ENCODE measurements around the gene SLC29A3. TPM values are rescaled to one million over a fixed set of nuclear protein-coding genes. Genes with fewer than 3 reads are reported as not detected.
"Not testable (repeated sequence)": the region's sequence is repeated elsewhere in the genome, so short reads cannot be mapped to it uniquely, and the experiment has no call there.

Gene SLC29A3
- polyA plus RNA-seq, 1 experiment = 7.2 TPM

DNA sequence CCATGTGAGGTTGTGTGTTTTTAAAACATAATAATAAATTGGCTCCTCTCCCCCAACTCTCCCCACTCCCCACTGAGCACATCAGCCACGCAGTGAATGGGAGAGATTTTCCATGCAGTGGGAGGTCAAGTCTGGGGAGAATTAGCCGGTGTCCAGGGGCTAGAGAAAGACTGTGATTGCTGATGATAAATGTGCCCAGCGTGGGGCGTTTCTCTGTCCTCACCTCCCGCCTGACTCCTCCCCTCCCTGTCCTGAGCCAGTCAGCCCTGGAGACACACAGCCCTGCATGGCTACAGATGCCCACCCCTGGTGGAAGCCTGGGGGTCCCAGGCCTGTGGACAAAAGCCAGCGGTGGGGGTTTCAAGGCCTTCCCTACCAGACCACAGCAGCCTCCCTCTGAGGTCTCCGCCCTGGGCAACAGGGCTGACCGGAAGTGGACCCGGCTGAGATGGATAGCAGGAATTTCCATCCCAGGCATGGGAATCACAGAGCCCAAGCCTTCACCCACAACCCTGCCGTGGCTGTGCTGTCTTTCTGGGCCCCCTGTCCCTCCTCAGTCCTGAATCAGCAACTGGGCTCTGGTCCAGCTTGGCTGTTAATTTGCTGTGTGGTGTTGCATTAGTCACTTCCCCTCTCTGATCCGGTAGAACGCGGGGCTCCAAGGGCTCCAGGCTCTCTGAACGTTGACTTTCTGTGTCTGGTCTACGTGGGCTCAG lies 46.8 kb upstream of the SLC29A3 start:
- Histone ChIP-seq H3K36me3 (ENCODE audit: control insufficient read depth, insufficient read depth, low read length) (peaks cover 2% of the 10 kb centered on the region), H3K27me3 (ENCODE audit: control insufficient read depth, insufficient read depth, low read length) (no peaks in the 10 kb centered on the region), H3K4me3 (ENCODE audit: low read depth, low read length) (no peak overlapping the region)
- TF ChIP-seq, protein P1, sequence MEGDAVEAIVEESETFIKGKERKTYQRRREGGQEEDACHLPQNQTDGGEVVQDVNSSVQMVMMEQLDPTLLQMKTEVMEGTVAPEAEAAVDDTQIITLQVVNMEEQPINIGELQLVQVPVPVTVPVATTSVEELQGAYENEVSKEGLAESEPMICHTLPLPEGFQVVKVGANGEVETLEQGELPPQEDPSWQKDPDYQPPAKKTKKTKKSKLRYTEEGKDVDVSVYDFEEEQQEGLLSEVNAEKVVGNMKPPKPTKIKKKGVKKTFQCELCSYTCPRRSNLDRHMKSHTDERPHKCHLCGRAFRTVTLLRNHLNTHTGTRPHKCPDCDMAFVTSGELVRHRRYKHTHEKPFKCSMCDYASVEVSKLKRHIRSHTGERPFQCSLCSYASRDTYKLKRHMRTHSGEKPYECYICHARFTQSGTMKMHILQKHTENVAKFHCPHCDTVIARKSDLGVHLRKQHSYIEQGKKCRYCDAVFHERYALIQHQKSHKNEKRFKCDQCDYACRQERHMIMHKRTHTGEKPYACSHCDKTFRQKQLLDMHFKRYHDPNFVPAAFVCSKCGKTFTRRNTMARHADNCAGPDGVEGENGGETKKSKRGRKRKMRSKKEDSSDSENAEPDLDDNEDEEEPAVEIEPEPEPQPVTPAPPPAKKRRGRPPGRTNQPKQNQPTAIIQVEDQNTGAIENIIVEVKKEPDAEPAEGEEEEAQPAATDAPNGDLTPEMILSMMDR (IDR thresholded peaks at IDR 0.05; ENCODE audit: insufficient read depth, low read depth, low read length) = no peak
- DNase-seq (ENCODE audit: low read depth) = no peak
- POLR2A ChIA-PET = no interaction called here
- CTCF ChIA-PET = interaction anchor here (1.1 to 5.6 kb wide), 5 partner anchors 13 to 59 kb away, joined by 3 to 78 read pairs (median 5); partner anchors contain the start of gene UNC5B

DNA sequence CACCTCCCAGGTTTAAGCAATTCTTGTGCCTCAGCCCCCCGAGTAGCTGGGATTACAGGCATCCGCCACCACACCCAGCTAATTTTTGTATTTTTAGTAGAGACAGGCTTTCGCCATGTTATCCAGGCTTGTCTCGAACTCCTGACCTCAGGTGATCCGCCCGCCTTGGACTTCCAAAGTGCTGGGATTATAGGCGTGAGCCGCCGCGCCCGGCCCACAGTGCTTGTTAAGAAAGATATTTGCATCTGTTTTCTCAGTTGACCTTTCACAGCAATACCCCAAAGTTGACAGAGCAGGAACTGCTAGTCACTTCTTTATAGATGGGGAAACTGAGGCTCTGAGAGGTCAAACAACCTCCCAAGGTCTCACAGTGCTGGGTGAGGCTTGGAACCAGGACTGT lies 46.1 kb upstream of the SLC29A3 start:
- POLR2A ChIA-PET; H3K4me3 ChIP-seq (ENCODE audit: low read depth, low read length); DNase-seq (ENCODE audit: low read depth); H3K27me3 ChIP-seq (ENCODE audit: control insufficient read depth, insufficient read depth, low read length); H3K36me3 ChIP-seq (ENCODE audit: control insufficient read depth, insufficient read depth, low read length): not testable (repeated sequence)
- CTCF ChIA-PET = interaction anchor here (1.1 to 1.4 kb wide), 2 partner anchors 25 to 60 kb away, joined by 3 to 5 read pairs; partner anchors contain the start of gene UNC5B

DNA sequence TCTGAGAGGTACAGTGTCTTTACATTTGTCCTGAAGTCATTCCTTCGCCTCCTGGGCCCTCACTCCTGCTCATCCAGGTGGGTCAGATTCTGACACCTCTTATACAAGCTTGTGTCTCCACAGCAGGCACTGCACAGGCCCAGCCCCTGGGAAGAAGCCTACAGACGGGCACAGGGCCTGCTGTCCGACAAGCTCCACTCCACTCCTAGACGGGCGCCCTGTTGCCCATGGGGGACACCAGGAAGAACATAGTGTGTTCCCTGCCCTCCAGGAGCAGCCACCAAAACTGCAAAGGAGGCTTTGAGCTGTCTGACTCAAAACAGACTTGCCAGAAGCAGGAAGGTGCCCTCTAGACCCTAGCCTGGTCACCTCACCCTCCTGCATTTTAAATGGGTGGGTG lies 45.6 kb upstream of the SLC29A3 start:
- TF ChIP-seq, protein P1 (IDR thresholded peaks at IDR 0.05; ENCODE audit: insufficient read depth, low read depth, low read length) = no peak
- ChIA-PET CTCF (interaction anchor here (1.1 to 1.4 kb wide), 2 partner anchors 25 to 61 kb away, joined by 3 to 5 read pairs; partner anchors contain the start of gene UNC5B), POLR2A (no interaction called here)

DNA sequence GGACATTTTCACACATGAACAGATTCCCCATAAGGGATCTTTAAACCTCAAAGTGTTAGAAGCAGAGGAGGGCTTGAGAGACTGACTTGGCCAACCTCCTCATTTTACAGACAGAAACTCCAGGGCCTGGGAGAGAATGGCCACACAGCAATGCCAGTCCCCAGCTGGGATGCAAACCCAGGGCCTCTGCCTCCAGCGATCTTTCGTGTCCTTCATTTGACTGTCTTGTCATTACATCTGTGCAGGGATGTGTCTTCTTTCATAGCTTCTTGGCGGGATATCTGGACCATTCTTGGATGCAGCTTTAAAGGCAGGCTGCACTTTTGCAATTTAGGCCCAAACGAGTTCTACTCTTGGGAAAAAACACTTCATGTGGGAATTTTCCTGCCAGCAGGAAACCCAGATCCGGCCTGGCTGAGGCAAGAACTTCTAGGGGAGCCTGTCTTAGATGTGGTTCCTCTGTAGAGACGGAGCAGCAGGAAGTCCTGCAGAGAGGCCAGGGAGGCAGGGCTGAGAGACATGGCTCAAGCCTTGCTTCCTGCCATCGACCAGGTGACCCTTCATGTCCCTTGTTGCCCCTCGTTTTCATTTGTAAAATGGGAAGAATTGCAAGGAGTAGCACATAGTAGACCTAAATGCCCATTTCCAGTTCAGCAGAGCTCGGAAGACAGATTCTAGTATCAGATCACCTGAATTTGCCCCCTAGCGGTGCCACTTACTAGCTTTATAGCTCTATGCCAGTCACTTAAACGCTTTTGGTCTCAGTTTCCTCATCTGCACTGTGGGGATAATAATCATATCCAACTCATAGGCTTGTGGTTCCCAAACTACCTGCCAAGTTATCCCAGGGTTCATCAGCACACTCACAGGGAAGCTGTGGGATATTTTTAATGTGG lies 43.9 kb upstream of the SLC29A3 start:
- POLR2A ChIA-PET = no interaction called here
- DNase-seq (ENCODE audit: low read depth) = no peak

More for the DNA sequence above, 45.6 kb upstream of the SLC29A3 start:
- Histone ChIP-seq H3K36me3 (ENCODE audit: control insufficient read depth, insufficient read depth, low read length) (peaks cover 2% of the 10 kb centered on the region), H3K4me3 (ENCODE audit: low read depth, low read length) (no peak overlapping the region), H3K27me3 (ENCODE audit: control insufficient read depth, insufficient read depth, low read length) (no peaks in the 10 kb centered on the region)
- no peak for DNase-seq (ENCODE audit: low read depth)

DNA sequence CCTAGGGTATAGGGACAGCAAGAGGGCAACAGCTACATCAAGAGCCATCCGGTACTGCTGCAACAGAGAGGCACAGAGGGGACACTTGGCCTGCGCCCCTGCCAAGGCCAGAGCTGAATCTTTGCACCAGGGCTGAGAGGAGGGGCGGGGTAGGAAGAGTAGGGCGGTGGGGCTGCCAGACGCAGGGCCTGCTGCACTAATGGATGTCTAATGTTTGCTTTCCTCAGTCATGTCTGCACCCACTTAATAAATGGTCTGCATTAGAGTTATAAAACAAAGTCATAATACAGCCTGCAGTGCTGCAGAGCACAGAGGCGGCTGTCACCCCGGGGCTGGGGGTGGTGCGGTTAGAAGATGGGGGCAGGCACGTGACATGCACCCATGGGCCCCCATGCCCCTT lies 42.2 kb upstream of the SLC29A3 start:
- ChIA-PET POLR2A (no interaction called here), CTCF (interaction anchor here (1.7 to 4.5 kb wide), 3 partner anchors 8 to 68 kb away, joined by 5 to 24 read pairs (median 22); no protein-coding TSS in a partner anchor)
- TF ChIP-seq, protein P1 (IDR thresholded peaks at IDR 0.05; ENCODE audit: insufficient read depth, low read depth, low read length) = no peak
- H3K27me3 ChIP-seq (ENCODE audit: control insufficient read depth, insufficient read depth, low read length) = no peaks in the 10 kb centered on the region
- peaks cover 9% of the 10 kb centered on the region for H3K36me3 ChIP-seq (ENCODE audit: control insufficient read depth, insufficient read depth, low read length)
- H3K4me3 ChIP-seq (ENCODE audit: low read depth, low read length) = no peak overlapping the region
- DNase-seq (ENCODE audit: low read depth) = no peak

More for the DNA sequence above, 43.9 kb upstream of the SLC29A3 start:
- TF ChIP-seq, protein P1 (IDR thresholded peaks at IDR 0.05; ENCODE audit: insufficient read depth, low read depth, low read length) = no peak
- CTCF ChIA-PET = interaction anchor here (1.1 to 4.5 kb wide), 4 partner anchors 7 to 31 kb away, joined by 3 to 24 read pairs (median 12); no protein-coding TSS in a partner anchor
- Histone ChIP-seq H3K27me3 (ENCODE audit: control insufficient read depth, insufficient read depth, low read length) (no peaks in the 10 kb centered on the region), H3K4me3 (ENCODE audit: low read depth, low read length) (no peak overlapping the region), H3K36me3 (ENCODE audit: control insufficient read depth, insufficient read depth, low read length) (peaks cover 8% of the 10 kb centered on the region)
